COLO668 (cell line): ENCODE data around the gene STK31.
"Not testable (repeated sequence)": the region's sequence is repeated elsewhere in the genome, so short reads cannot be mapped to it uniquely, and the experiment has no call there.

Source experiments
- DNase-seq: peaks from one replicate; lab custom pipeline; 2025; ENCODE audit not compliant: unreplicated experiment; lab: John Stamatoyannopoulos, UW

The STK31 gene

GRCh38 chr7:23710000-23710399 lies at the start of gene STK31:
STK31 (plus strand) TSS chr7:23710219; CDS start chr7:23710286, 67 bp downstream.
- no peak for DNase-seq

GRCh38 chr7:23661385-23661784 lies 48.6 kb upstream of the STK31 start:
- no peak for DNase-seq

- no peak for DNase-seq
These were observed 47.7 kb upstream of the STK31 start for GRCh38 chr7:23662124-23662983.

- no peak for DNase-seq
These were observed 47.1 kb upstream of the STK31 start for GRCh38 chr7:23662984-23663313.

- no peak for DNase-seq
These were observed 45.9 kb upstream of the STK31 start for GRCh38 chr7:23664122-23664521.

- no peak for DNase-seq
These were observed 38.0 kb upstream of the STK31 start for GRCh38 chr7:23672033-23672432.

- peak; percentile 98 for DNase-seq
These were observed 30.1 kb upstream of the STK31 start, which contains the start of gene FAM221A for GRCh38 chr7:23679898-23680413. FAM221A (plus strand) TSS chr7:23680199; CDS start chr7:23680219, 20 bp downstream.

GRCh38 chr7:23680414-23681405 lies 29.3 kb upstream of the STK31 start:
- peak; percentile 96 for DNase-seq

GRCh38 chr7:23684041-23684440 lies 26.0 kb upstream of the STK31 start:
- DNase-seq = not testable (repeated sequence)

- no peak for DNase-seq
These were observed 24.3 kb upstream of the STK31 start for GRCh38 chr7:23685731-23686130.

- no peak for DNase-seq
These were observed 23.0 kb upstream of the STK31 start for GRCh38 chr7:23687011-23687410.

GRCh38 chr7:23689165-23689564 lies 20.9 kb upstream of the STK31 start:
- DNase-seq = no peak

- peak; percentile 54 for DNase-seq
These were observed 18.7 kb upstream of the STK31 start for GRCh38 chr7:23691320-23691719.

- DNase-seq = no peak
These were observed 16.8 kb upstream of the STK31 start for GRCh38 chr7:23693224-23693623.

GRCh38 chr7:23696916-23697441 lies 13.0 kb upstream of the STK31 start:
- DNase-seq = peak; percentile 80

- no peak for DNase-seq
These were observed 11.2 kb upstream of the STK31 start for GRCh38 chr7:23698822-23699221.

- DNase-seq = no peak
These were observed 10.0 kb upstream of the STK31 start for GRCh38 chr7:23700046-23700445.

GRCh38 chr7:23709081-23709750 lies 803 bp upstream of the STK31 start:
- DNase-seq = no peak

GRCh38 chr7:23712368-23713284 lies 2.6 kb downstream of the STK31 start:
- DNase-seq = no peak
